Measurements from ENCODE around the gene RDM1. TPM values are rescaled to one million over a fixed set of nuclear protein-coding genes. Genes with fewer than 3 reads are reported as not detected.

RDM1 gene
- total RNA-seq, 3 donors from 2014 or later = not detected

DNA sequence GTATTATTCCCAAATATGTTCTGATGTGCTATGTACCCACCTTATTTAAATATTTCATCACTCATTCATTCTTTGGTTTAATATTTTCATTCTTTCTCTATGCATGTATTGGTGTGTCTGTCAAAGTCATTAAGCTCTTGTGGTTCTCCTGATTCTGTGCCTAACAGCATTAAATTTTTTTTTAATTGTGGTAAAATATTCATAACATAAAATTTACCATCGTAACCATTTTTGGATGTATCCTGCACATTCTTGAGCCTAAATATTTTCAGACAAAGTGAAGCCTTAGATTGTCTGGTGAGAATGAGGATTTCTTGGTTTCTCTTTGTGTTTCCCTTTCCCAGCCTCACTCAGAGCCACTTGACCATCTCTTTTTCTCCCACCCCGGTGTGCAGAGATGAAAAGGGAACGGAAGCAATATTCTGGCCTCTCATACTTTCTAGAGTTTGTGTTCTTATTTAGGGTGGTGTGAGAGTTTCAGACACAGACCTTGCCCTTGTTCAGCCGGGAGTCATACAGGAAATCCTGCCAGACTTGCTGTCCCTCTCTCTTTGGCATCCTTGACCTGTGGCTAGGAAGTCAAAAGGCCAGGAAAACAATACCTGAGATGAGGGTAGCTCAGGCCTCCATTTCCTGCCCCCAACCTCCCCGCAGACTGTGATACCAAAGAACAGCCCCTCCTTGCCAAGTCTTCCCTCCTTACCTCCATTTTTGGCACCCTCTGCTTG, 55.3 kb downstream of the RDM1 start:
- intact Hi-C loops (cut with DNase I; ENCODE audit: low total_unique reads) = no loop called here

GRCh38 chr17:35872196-35872980, 58.2 kb downstream of the RDM1 start:
- H3K36me3 ChIP-seq = no peaks in the 10 kb centered on the region
- H3K27ac ChIP-seq = no peak overlapping the region
- H3K4me1 ChIP-seq = no peaks in the 10 kb centered on the region
- intact Hi-C loops (cut with DNase I; ENCODE audit: low total_unique reads) = no loop called here
- DNase-seq (ENCODE audit: low spot score in 2 of 2) = no peak
- no peaks in the 10 kb centered on the region for H3K27me3 ChIP-seq
- no peaks in the 10 kb centered on the region for H3K9me3 ChIP-seq
- TF ChIP-seq, protein P1, sequence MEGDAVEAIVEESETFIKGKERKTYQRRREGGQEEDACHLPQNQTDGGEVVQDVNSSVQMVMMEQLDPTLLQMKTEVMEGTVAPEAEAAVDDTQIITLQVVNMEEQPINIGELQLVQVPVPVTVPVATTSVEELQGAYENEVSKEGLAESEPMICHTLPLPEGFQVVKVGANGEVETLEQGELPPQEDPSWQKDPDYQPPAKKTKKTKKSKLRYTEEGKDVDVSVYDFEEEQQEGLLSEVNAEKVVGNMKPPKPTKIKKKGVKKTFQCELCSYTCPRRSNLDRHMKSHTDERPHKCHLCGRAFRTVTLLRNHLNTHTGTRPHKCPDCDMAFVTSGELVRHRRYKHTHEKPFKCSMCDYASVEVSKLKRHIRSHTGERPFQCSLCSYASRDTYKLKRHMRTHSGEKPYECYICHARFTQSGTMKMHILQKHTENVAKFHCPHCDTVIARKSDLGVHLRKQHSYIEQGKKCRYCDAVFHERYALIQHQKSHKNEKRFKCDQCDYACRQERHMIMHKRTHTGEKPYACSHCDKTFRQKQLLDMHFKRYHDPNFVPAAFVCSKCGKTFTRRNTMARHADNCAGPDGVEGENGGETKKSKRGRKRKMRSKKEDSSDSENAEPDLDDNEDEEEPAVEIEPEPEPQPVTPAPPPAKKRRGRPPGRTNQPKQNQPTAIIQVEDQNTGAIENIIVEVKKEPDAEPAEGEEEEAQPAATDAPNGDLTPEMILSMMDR (IDR thresholded peaks at IDR 0.05) = no peak
- no peak overlapping the region for H3K4me3 ChIP-seq

More for the DNA sequence above, 55.3 kb downstream of the RDM1 start:
- DNase-seq (ENCODE audit: low spot score in 2 of 2) = no peak
- TF ChIP-seq, protein P1 (IDR thresholded peaks at IDR 0.05) = no peak
- TF ChIP-seq POLR2A (IDR thresholded peaks at IDR 0.05) (no peak), POLR2AphosphoS5 (IDR thresholded peaks at IDR 0.05) (no peak)
- no peak overlapping the region for H3K4me3 ChIP-seq
- no peak overlapping the region for H3K27ac ChIP-seq
- H3K4me1 ChIP-seq = no peaks in the 10 kb centered on the region
- no peaks in the 10 kb centered on the region for H3K9me3 ChIP-seq
- H3K36me3 ChIP-seq = no peaks in the 10 kb centered on the region
- H3K27me3 ChIP-seq = no peaks in the 10 kb centered on the region

DNA sequence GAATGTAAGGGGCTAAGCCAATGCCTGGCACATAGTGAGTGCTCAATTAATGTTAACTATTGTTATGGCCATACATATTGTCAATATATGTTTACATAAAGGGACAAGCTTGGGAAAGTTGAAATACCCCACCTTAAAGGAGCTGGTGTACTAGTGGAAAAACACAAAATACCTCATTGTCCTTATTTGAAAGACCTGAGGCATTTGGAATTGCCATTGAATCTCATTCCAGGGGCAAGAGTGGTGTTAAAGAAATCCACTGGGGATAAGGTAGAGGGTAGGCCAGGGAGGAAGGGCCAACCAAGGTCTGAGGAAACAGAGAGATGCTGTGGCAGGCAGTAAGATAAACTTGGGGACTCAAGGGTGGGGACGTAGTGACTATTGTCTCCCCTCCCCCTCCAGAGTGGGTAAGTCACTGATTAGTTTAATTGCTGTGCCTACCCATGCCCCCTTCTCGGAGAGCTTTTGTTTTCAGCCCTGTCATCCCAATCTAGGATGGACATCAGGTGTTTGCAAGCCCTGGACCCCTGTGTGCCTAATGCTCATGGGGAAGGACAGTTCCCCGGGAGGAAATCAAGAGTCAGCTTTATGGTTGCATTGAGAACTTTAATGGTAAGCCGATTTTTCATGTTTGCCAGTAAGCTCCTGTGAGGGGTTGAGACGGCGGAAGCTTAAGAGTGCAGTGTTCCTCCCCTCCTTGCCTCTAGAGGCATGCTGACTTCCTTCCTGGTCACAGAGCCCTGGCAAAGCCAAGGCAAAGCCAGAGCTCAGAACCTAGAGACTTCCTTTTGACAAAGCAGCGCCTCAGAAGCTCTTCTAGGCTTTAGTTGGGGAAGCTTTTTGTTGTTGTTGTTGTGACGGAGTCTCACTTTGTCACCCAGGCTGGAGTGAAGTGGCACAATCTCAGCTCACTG, 59.4 kb downstream of the RDM1 start:
- Histone ChIP-seq H3K4me3 (no peak overlapping the region), H3K9me3 (no peaks in the 10 kb centered on the region), H3K4me1 (no peaks in the 10 kb centered on the region), H3K27ac (no peak overlapping the region), H3K27me3 (no peaks in the 10 kb centered on the region), H3K36me3 (no peaks in the 10 kb centered on the region)
- TF ChIP-seq, protein P1 (IDR thresholded peaks at IDR 0.05) = no peak
- TF ChIP-seq POLR2A (IDR thresholded peaks at IDR 0.05) (no peak), POLR2AphosphoS5 (IDR thresholded peaks at IDR 0.05) (no peak)
- intact Hi-C loops (cut with DNase I; ENCODE audit: low total_unique reads) = no loop called here
- no peak for DNase-seq (ENCODE audit: low spot score in 2 of 2)

DNA sequence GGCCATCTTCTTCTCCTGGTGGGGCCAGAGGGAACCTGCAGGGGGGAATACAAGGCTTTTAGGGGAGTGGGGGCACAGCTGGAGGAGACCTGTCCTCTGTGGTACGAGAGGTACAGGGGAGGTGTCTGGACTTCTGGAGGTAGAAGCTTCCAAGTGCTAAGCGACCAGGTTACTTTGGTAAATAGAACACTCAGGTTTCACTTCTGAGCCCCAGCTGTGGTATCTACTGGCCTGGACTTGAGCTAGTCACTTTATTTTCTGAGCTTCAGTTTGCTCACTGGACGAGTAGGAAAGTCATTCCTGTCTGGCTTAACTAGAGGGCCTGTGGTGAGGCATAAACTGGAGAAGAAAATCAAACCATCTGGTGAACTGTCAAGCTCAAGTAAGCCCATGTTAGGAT, 61.8 kb downstream of the RDM1 start, which contains the start of gene HEATR9:
TSS of gene HEATR9 (minus strand) at position 155 of the 400 bp plus-strand sequence. CDS start at position 6, 149 bp downstream.
- no peak within 1 kb of the TSS for H3K27ac ChIP-seq
- no peaks in the 10 kb centered on the region for H3K9me3 ChIP-seq
- H3K27me3 ChIP-seq = no peaks in the 10 kb centered on the region
- no peak for DNase-seq (ENCODE audit: low spot score in 2 of 2)
- intact Hi-C loops (cut with DNase I; ENCODE audit: low total_unique reads) = no loop called here
- no peaks in the 10 kb centered on the region for H3K36me3 ChIP-seq
- TF ChIP-seq, protein P1 (IDR thresholded peaks at IDR 0.05) = no peak
- no peak for TF ChIP-seq POLR2A (IDR thresholded peaks at IDR 0.05)
- no peak within 1 kb of the TSS for H3K4me3 ChIP-seq
- H3K4me1 ChIP-seq = no peaks in the 10 kb centered on the region

Other genes with a start within 250 kb of the RDM1 start
- gene RASL10B, start 199.1 kb downstream of the RDM1 start, total RNA-seq = 10 to 100 TPM in 2 of 3 donors, 1 to 10 TPM in 1; 5.9 to 27.8 (median 11.1) TPM
- gene GAS2L2, start 177.5 kb downstream of the RDM1 start, total RNA-seq = under 1 TPM; 0.29 to 0.33 (median 0.32) TPM
- not detected for gene C17orf50, start 169.9 kb downstream of the RDM1 start, total RNA-seq
- gene MMP28, start 135.1 kb downstream of the RDM1 start, total RNA-seq = 10 to 100 TPM in 2 of 3 donors, 1 to 10 TPM in 1; 5.6 to 25.6 (median 12.3) TPM
- 10 to 100 TPM; 65.5 to 76.8 (median 72.8) TPM for gene TAF15, start 121.3 kb downstream of the RDM1 start, total RNA-seq
- under 1 TPM in 1 of 3 donors, not detected in 2; 0.16 TPM for gene HEATR9, start 61.9 kb downstream of the RDM1 start, total RNA-seq
- gene CCL5, start 50.4 kb downstream of the RDM1 start, total RNA-seq = 1 to 10 TPM; 3.5 to 7.6 (median 4.6) TPM
- gene LYZL6, start 12.9 kb upstream of the RDM1 start, total RNA-seq = not detected
- under 1 TPM in 1 of 3 donors, not detected in 2; 0.48 TPM for gene CCL16, start 50.7 kb upstream of the RDM1 start, total RNA-seq
- 10 to 100 TPM; 12.4 to 54.1 (median 31.5) TPM for gene CCL14, start 56.0 kb upstream of the RDM1 start, total RNA-seq
- not detected for gene CCL15, start 70.8 kb upstream of the RDM1 start, total RNA-seq
- gene CCL23, start 87.2 kb upstream of the RDM1 start, total RNA-seq = 1 to 10 TPM; 1.3 to 2.7 (median 1.9) TPM
- gene CCL18, start 133.5 kb upstream of the RDM1 start, total RNA-seq = 100 to 1,000 TPM in 1 of 3 donors, 1 to 10 TPM in 1, not detected in 1; 1.3 to 116 TPM
- 10 to 100 TPM in 1 of 3 donors, under 1 TPM in 1, not detected in 1; 0.96 to 10.8 TPM for gene CCL3, start 159.4 kb upstream of the RDM1 start, total RNA-seq
- 10 to 100 TPM in 1 of 3 donors, 1 to 10 TPM in 2; 2.6 to 12.0 (median 5.2) TPM for gene CCL4, start 173.1 kb upstream of the RDM1 start, total RNA-seq
- gene TBC1D3B, start 245.9 kb upstream of the RDM1 start, total RNA-seq = 1 to 10 TPM; 1.9 to 7.6 (median 5.2) TPM

All from breast epithelium (tissue), 4 donors.